ENCODE results near the gene TGFBR3. TPM values are rescaled to one million over a fixed set of nuclear protein-coding genes. Genes with fewer than 3 reads are reported as not detected.

TGFBR3 gene
- total and polyA plus RNA-seq, 8 donors: 21.7 to 54.6 (median 45.1) TPM

- ATAC-seq (peak; percentile 66), DNase-seq (peak in 2 of 4 donors; percentile 66 to 87)
- Histone ChIP-seq H3K4me3 (no peak overlapping the region), H3K36me3 (no peaks in the 10 kb centered on the region), H3K27ac (peak overlapping the region; percentile 42 to 64), H3K27me3 (no peaks in the 10 kb centered on the region), H3K4me1 (peaks cover 26 to 30% of the 10 kb centered on the region in 2 donors), H3K9me3 (no peaks in the 10 kb centered on the region)
- intact Hi-C loops (cut with DNase I): no loop called here
- no peak for TF ChIP-seq CTCF (IDR thresholded peaks at IDR 0.05)
Observed at GRCh38 chr1:91830242-91831131, 55.5 kb downstream of the TGFBR3 start.

GRCh38 chr1:91829293-91830153 lies 56.4 kb downstream of the TGFBR3 start:
- no peak overlapping the region for H3K4me3 ChIP-seq
- intact Hi-C loops (cut with DNase I): no loop called here
- ATAC-seq: no peak
- H3K9me3 ChIP-seq: no peaks in the 10 kb centered on the region
- peaks cover 26 to 30% of the 10 kb centered on the region in 2 donors for H3K4me1 ChIP-seq
- DNase-seq: no peak
- H3K36me3 ChIP-seq: no peaks in the 10 kb centered on the region
- TF ChIP-seq CTCF (IDR thresholded peaks at IDR 0.05): no peak
- H3K27ac ChIP-seq: peak overlapping the region in 1 of 2 donors; percentile 64
- H3K27me3 ChIP-seq: no peaks in the 10 kb centered on the region

- H3K4me3 ChIP-seq: no peak overlapping the region
- peaks cover 26 to 30% of the 10 kb centered on the region in 2 donors for H3K4me1 ChIP-seq
- TF ChIP-seq CTCF (IDR thresholded peaks at IDR 0.05): no peak
- intact Hi-C loops (cut with DNase I): no loop called here
- H3K9me3 ChIP-seq: no peaks in the 10 kb centered on the region
- H3K36me3 ChIP-seq: no peaks in the 10 kb centered on the region
- no peak overlapping the region for H3K27ac ChIP-seq
- ATAC-seq: no peak
- no peaks in the 10 kb centered on the region for H3K27me3 ChIP-seq
- DNase-seq: no peak
Observed at GRCh38 chr1:91828583-91829281, 57.2 kb downstream of the TGFBR3 start.

GRCh38 chr1:91827459-91828321 lies 58.3 kb downstream of the TGFBR3 start:
- intact Hi-C loops (cut with DNase I): no loop called here
- H3K4me3 ChIP-seq: no peak overlapping the region
- H3K27ac ChIP-seq: peak overlapping the region in 1 of 2 donors; percentile 20
- no peak for TF ChIP-seq CTCF (IDR thresholded peaks at IDR 0.05)
- no peaks in the 10 kb centered on the region for H3K27me3 ChIP-seq
- DNase-seq (no peak), ATAC-seq (peak; percentile 45)
- peaks cover 26 to 30% of the 10 kb centered on the region in 2 donors for H3K4me1 ChIP-seq
- no peaks in the 10 kb centered on the region for H3K9me3 ChIP-seq
- no peaks in the 10 kb centered on the region for H3K36me3 ChIP-seq

Measured in left lung (tissue), 10 donors.